ENCODE data around the gene TNIK. TPM values are rescaled to one million over a fixed set of nuclear protein-coding genes. Genes with fewer than 3 reads are reported as not detected.

TNIK gene
- total RNA-seq, 1 donor from 2014 or later = 39.9 TPM

GRCh38 chr3:171159024-171159821 is 301.0 kb downstream of the TNIK start:
- no peaks in the 10 kb centered on the region for H3K27me3 Mint-ChIP-seq (ENCODE audit: low read depth)
- intact Hi-C loops (cut with micrococcal nuclease) = no loop called here
- no peak for DNase-seq (ENCODE audit: low spot score)
- peaks cover 9% of the 10 kb centered on the region for H3K4me1 Mint-ChIP-seq (ENCODE audit: low read depth)
- peaks cover 8% of the 10 kb centered on the region for H3K9me3 Mint-ChIP-seq
- no peak overlapping the region for H3K4me3 Mint-ChIP-seq (ENCODE audit: low read depth)
- peaks cover 77% of the 10 kb centered on the region for H3K36me3 Mint-ChIP-seq (ENCODE audit: low read depth)
- no peak overlapping the region for H3K27ac Mint-ChIP-seq

- Mint-ChIP-seq H3K27me3 (ENCODE audit: low read depth) (no peaks in the 10 kb centered on the region), H3K36me3 (ENCODE audit: low read depth) (peaks cover 75% of the 10 kb centered on the region), H3K4me1 (ENCODE audit: low read depth) (peaks cover 9% of the 10 kb centered on the region), H3K9me3 (peaks cover 3% of the 10 kb centered on the region), H3K27ac (no peak overlapping the region), H3K4me3 (ENCODE audit: low read depth) (no peak overlapping the region)
- intact Hi-C loops (cut with micrococcal nuclease) = no loop called here
- DNase-seq (ENCODE audit: low spot score) = no peak
These were observed 302.2 kb downstream of the TNIK start for GRCh38 chr3:171157980-171158379.

GRCh38 chr3:171157286-171157685 is 302.9 kb downstream of the TNIK start:
- H3K4me3 Mint-ChIP-seq (ENCODE audit: low read depth) = no peak overlapping the region
- peaks cover 72% of the 10 kb centered on the region for H3K36me3 Mint-ChIP-seq (ENCODE audit: low read depth)
- intact Hi-C loops (cut with micrococcal nuclease) = no loop called here
- H3K4me1 Mint-ChIP-seq (ENCODE audit: low read depth) = peaks cover 9% of the 10 kb centered on the region
- no peaks in the 10 kb centered on the region for H3K27me3 Mint-ChIP-seq (ENCODE audit: low read depth)
- no peaks in the 10 kb centered on the region for H3K9me3 Mint-ChIP-seq
- no peak overlapping the region for H3K27ac Mint-ChIP-seq
- no peak for DNase-seq (ENCODE audit: low spot score)

- no peak for DNase-seq (ENCODE audit: low spot score)
- intact Hi-C loops (cut with micrococcal nuclease) = no loop called here
- no peak overlapping the region for H3K27ac Mint-ChIP-seq
- H3K36me3 Mint-ChIP-seq (ENCODE audit: low read depth) = peaks cover 75% of the 10 kb centered on the region
- H3K27me3 Mint-ChIP-seq (ENCODE audit: low read depth) = no peaks in the 10 kb centered on the region
- no peak overlapping the region for H3K4me3 Mint-ChIP-seq (ENCODE audit: low read depth)
- no peaks in the 10 kb centered on the region for H3K9me3 Mint-ChIP-seq
- H3K4me1 Mint-ChIP-seq (ENCODE audit: low read depth) = peaks cover 9% of the 10 kb centered on the region
These were observed 303.7 kb downstream of the TNIK start for GRCh38 chr3:171156401-171157010.

- Mint-ChIP-seq H3K4me1 (ENCODE audit: low read depth) (peaks cover 9% of the 10 kb centered on the region), H3K9me3 (no peaks in the 10 kb centered on the region), H3K4me3 (ENCODE audit: low read depth) (no peak overlapping the region), H3K36me3 (ENCODE audit: low read depth) (peaks cover 70% of the 10 kb centered on the region), H3K27me3 (ENCODE audit: low read depth) (no peaks in the 10 kb centered on the region), H3K27ac (no peak overlapping the region)
- DNase-seq (ENCODE audit: low spot score) = no peak
- intact Hi-C loops (cut with micrococcal nuclease) = no loop called here
These were observed 305.0 kb downstream of the TNIK start for GRCh38 chr3:171155122-171155700.

- Mint-ChIP-seq H3K4me1 (ENCODE audit: low read depth) (peaks cover 4% of the 10 kb centered on the region), H3K9me3 (no peaks in the 10 kb centered on the region), H3K27me3 (ENCODE audit: low read depth) (no peaks in the 10 kb centered on the region), H3K4me3 (ENCODE audit: low read depth) (no peak overlapping the region), H3K36me3 (ENCODE audit: low read depth) (peaks cover 56% of the 10 kb centered on the region), H3K27ac (no peak overlapping the region)
- no peak for DNase-seq (ENCODE audit: low spot score)
- intact Hi-C loops (cut with micrococcal nuclease) = no loop called here
These were observed 309.3 kb downstream of the TNIK start for GRCh38 chr3:171150945-171151344.

- peaks cover 47% of the 10 kb centered on the region for H3K36me3 Mint-ChIP-seq (ENCODE audit: low read depth)
These were observed 310.6 kb downstream of the TNIK start for GRCh38 chr3:171149526-171150116.

GRCh38 chr3:171145798-171146197 is 314.4 kb downstream of the TNIK start:
- H3K4me1 Mint-ChIP-seq (ENCODE audit: low read depth) = no peaks in the 10 kb centered on the region
- H3K27ac Mint-ChIP-seq = no peak overlapping the region
- peaks cover 54% of the 10 kb centered on the region for H3K36me3 Mint-ChIP-seq (ENCODE audit: low read depth)
- intact Hi-C loops (cut with micrococcal nuclease) = no loop called here
- no peaks in the 10 kb centered on the region for H3K27me3 Mint-ChIP-seq (ENCODE audit: low read depth)
- DNase-seq (ENCODE audit: low spot score) = no peak
- H3K4me3 Mint-ChIP-seq (ENCODE audit: low read depth) = no peak overlapping the region
- no peaks in the 10 kb centered on the region for H3K9me3 Mint-ChIP-seq

More at GRCh38 chr3:171149526-171150116, 310.6 kb downstream of the TNIK start:
- Mint-ChIP-seq H3K27ac (no peak overlapping the region), H3K4me1 (ENCODE audit: low read depth) (no peaks in the 10 kb centered on the region), H3K4me3 (ENCODE audit: low read depth) (no peak overlapping the region), H3K27me3 (ENCODE audit: low read depth) (no peaks in the 10 kb centered on the region), H3K9me3 (no peaks in the 10 kb centered on the region)
- DNase-seq (ENCODE audit: low spot score) = no peak
- intact Hi-C loops (cut with micrococcal nuclease) = no loop called here

- Mint-ChIP-seq H3K36me3 (ENCODE audit: low read depth) (peaks cover 52% of the 10 kb centered on the region), H3K4me3 (ENCODE audit: low read depth) (no peak overlapping the region), H3K27ac (no peak overlapping the region), H3K9me3 (no peaks in the 10 kb centered on the region), H3K27me3 (ENCODE audit: low read depth) (no peaks in the 10 kb centered on the region), H3K4me1 (ENCODE audit: low read depth) (no peaks in the 10 kb centered on the region)
- no peak for DNase-seq (ENCODE audit: low spot score)
- intact Hi-C loops (cut with micrococcal nuclease) = no loop called here
These were observed 317.2 kb downstream of the TNIK start for GRCh38 chr3:171142985-171143384.

GRCh38 chr3:171140246-171140645 is 320.0 kb downstream of the TNIK start:
- no peaks in the 10 kb centered on the region for H3K27me3 Mint-ChIP-seq (ENCODE audit: low read depth)
- no peak overlapping the region for H3K27ac Mint-ChIP-seq
- peaks cover 65% of the 10 kb centered on the region for H3K36me3 Mint-ChIP-seq (ENCODE audit: low read depth)
- DNase-seq (ENCODE audit: low spot score) = no peak
- intact Hi-C loops (cut with micrococcal nuclease) = no loop called here
- H3K4me3 Mint-ChIP-seq (ENCODE audit: low read depth) = no peak overlapping the region
- no peaks in the 10 kb centered on the region for H3K9me3 Mint-ChIP-seq
- H3K4me1 Mint-ChIP-seq (ENCODE audit: low read depth) = no peaks in the 10 kb centered on the region

GRCh38 chr3:171138027-171138426 is 322.2 kb downstream of the TNIK start:
- no peak overlapping the region for H3K27ac Mint-ChIP-seq
- no peak overlapping the region for H3K4me3 Mint-ChIP-seq (ENCODE audit: low read depth)
- no peak for DNase-seq (ENCODE audit: low spot score)
- no peaks in the 10 kb centered on the region for H3K4me1 Mint-ChIP-seq (ENCODE audit: low read depth)
- H3K9me3 Mint-ChIP-seq = no peaks in the 10 kb centered on the region
- peaks cover 62% of the 10 kb centered on the region for H3K36me3 Mint-ChIP-seq (ENCODE audit: low read depth)
- intact Hi-C loops (cut with micrococcal nuclease) = no loop called here
- no peaks in the 10 kb centered on the region for H3K27me3 Mint-ChIP-seq (ENCODE audit: low read depth)

GRCh38 chr3:171135549-171135948 is 324.7 kb downstream of the TNIK start:
- H3K9me3 Mint-ChIP-seq = no peaks in the 10 kb centered on the region
- H3K27me3 Mint-ChIP-seq (ENCODE audit: low read depth) = no peaks in the 10 kb centered on the region
- H3K4me3 Mint-ChIP-seq (ENCODE audit: low read depth) = no peak overlapping the region
- H3K27ac Mint-ChIP-seq = no peak overlapping the region
- intact Hi-C loops (cut with micrococcal nuclease) = no loop called here
- DNase-seq (ENCODE audit: low spot score) = no peak
- peaks cover 49% of the 10 kb centered on the region for H3K36me3 Mint-ChIP-seq (ENCODE audit: low read depth)
- H3K4me1 Mint-ChIP-seq (ENCODE audit: low read depth) = peaks cover under 1% of the 10 kb centered on the region
